ENCODE results near the gene TAS2R40.

Gene TAS2R40

GRCh38 chr7:143185551-143185950 lies 36.3 kb upstream of the TAS2R40 start:
- FAIRE-seq = no peak
- no peak for DNase-seq (ENCODE audit: insufficient read length, low spot score)
- no peak for TF ChIP-seq CTCF (IDR thresholded peaks at IDR 0.05; ENCODE audit: insufficient read depth, missing control alignments)

- FAIRE-seq = no peak
Observed at GRCh38 chr7:143188994-143189393, 32.8 kb upstream of the TAS2R40 start.

GRCh38 chr7:143193880-143194279 lies 28.0 kb upstream of the TAS2R40 start:
- TF ChIP-seq CTCF (IDR thresholded peaks at IDR 0.05; ENCODE audit: insufficient read depth, missing control alignments) = no peak
- no peak for DNase-seq (ENCODE audit: insufficient read length, low spot score)
- FAIRE-seq = no peak

More at GRCh38 chr7:143188994-143189393, 32.8 kb upstream of the TAS2R40 start:
- no peak for TF ChIP-seq CTCF (IDR thresholded peaks at IDR 0.05; ENCODE audit: insufficient read depth, missing control alignments)
- DNase-seq (ENCODE audit: insufficient read length, low spot score) = no peak

GRCh38 chr7:143199040-143199439 lies 22.8 kb upstream of the TAS2R40 start:
- no peak for DNase-seq (ENCODE audit: insufficient read length, low spot score)
- no peak for FAIRE-seq

GRCh38 chr7:143202161-143202560 lies 19.7 kb upstream of the TAS2R40 start:
- FAIRE-seq (no peak), DNase-seq (ENCODE audit: insufficient read length, low spot score) (no peak)
- TF ChIP-seq CTCF (IDR thresholded peaks at IDR 0.05; ENCODE audit: insufficient read depth, missing control alignments) = no peak

More at GRCh38 chr7:143199040-143199439, 22.8 kb upstream of the TAS2R40 start:
- TF ChIP-seq CTCF (IDR thresholded peaks at IDR 0.05; ENCODE audit: insufficient read depth, missing control alignments) = no peak

GRCh38 chr7:143203386-143203785 lies 18.5 kb upstream of the TAS2R40 start:
- no peak for DNase-seq (ENCODE audit: insufficient read length, low spot score)
- no peak for TF ChIP-seq CTCF (IDR thresholded peaks at IDR 0.05; ENCODE audit: insufficient read depth, missing control alignments)
- FAIRE-seq = no peak

- FAIRE-seq = no peak
- no peak for TF ChIP-seq CTCF (IDR thresholded peaks at IDR 0.05; ENCODE audit: insufficient read depth, missing control alignments)
- DNase-seq (ENCODE audit: insufficient read length, low spot score) = no peak
Observed at GRCh38 chr7:143205560-143206293, 16.1 kb upstream of the TAS2R40 start.

Measured in D721Med (cell line).